ENCODE data around the gene MYH7B.

The MYH7B gene

GRCh38 chr20:34953960-34954359, 1.7 kb upstream of the MYH7B start:
- Histone ChIP-seq H3K4me3 (ENCODE audit: low read length) (no peak overlapping the region), H3K4ac (ENCODE audit: low read depth, low read length) (no peak overlapping the region), H2AK5ac (ENCODE audit: low read length) (no peak overlapping the region), H3K18ac (ENCODE audit: low read length) (no peak overlapping the region), H3K27ac (ENCODE audit: low read depth, low read length) (no peak overlapping the region), H4K8ac (ENCODE audit: low read depth, low read length) (no peak overlapping the region), H3K79me2 (ENCODE audit: control insufficient read depth, insufficient read depth, low read length) (no peaks in the 10 kb centered on the region), H2BK120ac (ENCODE audit: low read depth, low read length) (no peak overlapping the region), H3K56ac (ENCODE audit: low read length) (no peak overlapping the region), H3K9ac (ENCODE audit: low read length) (no peak overlapping the region), H2BK15ac (replicated peaks; ENCODE audit: low read depth) (no peak overlapping the region), H3K4me2 (ENCODE audit: low read length) (no peak overlapping the region), H3K36me3 (ENCODE audit: control insufficient read depth, insufficient read depth, low read length) (no peaks in the 10 kb centered on the region), H3K4me1 (ENCODE audit: control insufficient read depth, low read depth, low read length) (peaks cover 2% of the 10 kb centered on the region), H3K27me3 (ENCODE audit: insufficient read depth, low read length, poor library complexity) (no peaks in the 10 kb centered on the region), H3K79me1 (ENCODE audit: low read length) (no peaks in the 10 kb centered on the region), H3K23ac (ENCODE audit: low read length) (no peak overlapping the region), H4K5ac (ENCODE audit: low read length) (no peak overlapping the region), H2BK5ac (ENCODE audit: low read length) (no peak overlapping the region)
- no peak for DNase-seq
- WGBS (ENCODE audit: extremely low coverage, insufficient coverage, low lambda C conversion rate): no CpG with 5 or more reads among the region's 7 CpGs

DNA sequence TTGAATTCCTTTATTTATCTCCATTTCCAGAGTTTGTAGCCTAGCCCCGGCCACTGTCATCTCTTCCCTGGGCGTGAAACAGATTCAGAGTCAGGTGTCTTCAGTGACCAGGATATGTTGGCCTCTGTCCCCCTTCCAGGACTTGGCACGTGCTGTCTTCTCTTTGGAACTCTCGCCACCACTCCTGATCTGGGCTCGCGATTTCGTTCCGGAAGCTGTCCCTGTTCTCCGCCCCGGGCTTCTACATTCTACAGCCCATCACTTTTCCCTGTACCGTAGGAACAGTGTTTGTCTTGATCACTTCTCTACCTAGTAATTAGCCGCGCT, 801 bp upstream of the MYH7B start:
- H3K4me3 ChIP-seq (ENCODE audit: low read length): peak overlapping the region; percentile 39
- no peak overlapping the region for H2AK5ac ChIP-seq (ENCODE audit: low read length)
- H3K27ac ChIP-seq (ENCODE audit: low read depth, low read length): no peak overlapping the region
- no peaks in the 10 kb centered on the region for H3K79me1 ChIP-seq (ENCODE audit: low read length)
- no peak overlapping the region for H4K5ac ChIP-seq (ENCODE audit: low read length)
- WGBS (ENCODE audit: extremely low coverage, insufficient coverage, low lambda C conversion rate): no CpG with 5 or more reads among the region's 13 CpGs
- peak overlapping the region; percentile 69 for H3K4me2 ChIP-seq (ENCODE audit: low read length)
- H3K18ac ChIP-seq (ENCODE audit: low read length): no peak overlapping the region
- peak overlapping the region; percentile 41 for H3K4ac ChIP-seq (ENCODE audit: low read depth, low read length)
- H2BK120ac ChIP-seq (ENCODE audit: low read depth, low read length): no peak overlapping the region
- no peaks in the 10 kb centered on the region for H3K27me3 ChIP-seq (ENCODE audit: insufficient read depth, low read length, poor library complexity)
- H2BK15ac ChIP-seq (replicated peaks; ENCODE audit: low read depth): no peak overlapping the region
- peak overlapping the region; percentile 92 for H3K9ac ChIP-seq (ENCODE audit: low read length)
- H3K79me2 ChIP-seq (ENCODE audit: control insufficient read depth, insufficient read depth, low read length): no peaks in the 10 kb centered on the region
- H3K56ac ChIP-seq (ENCODE audit: low read length): peak overlapping the region; percentile 84
- peak; percentile 58 for DNase-seq
- H3K36me3 ChIP-seq (ENCODE audit: control insufficient read depth, insufficient read depth, low read length): no peaks in the 10 kb centered on the region
- no peak overlapping the region for H3K23ac ChIP-seq (ENCODE audit: low read length)
- H3K4me1 ChIP-seq (ENCODE audit: control insufficient read depth, low read depth, low read length): peaks cover 2% of the 10 kb centered on the region
- H2BK5ac ChIP-seq (ENCODE audit: low read length): no peak overlapping the region
- no peak overlapping the region for H4K8ac ChIP-seq (ENCODE audit: low read depth, low read length)

DNA sequence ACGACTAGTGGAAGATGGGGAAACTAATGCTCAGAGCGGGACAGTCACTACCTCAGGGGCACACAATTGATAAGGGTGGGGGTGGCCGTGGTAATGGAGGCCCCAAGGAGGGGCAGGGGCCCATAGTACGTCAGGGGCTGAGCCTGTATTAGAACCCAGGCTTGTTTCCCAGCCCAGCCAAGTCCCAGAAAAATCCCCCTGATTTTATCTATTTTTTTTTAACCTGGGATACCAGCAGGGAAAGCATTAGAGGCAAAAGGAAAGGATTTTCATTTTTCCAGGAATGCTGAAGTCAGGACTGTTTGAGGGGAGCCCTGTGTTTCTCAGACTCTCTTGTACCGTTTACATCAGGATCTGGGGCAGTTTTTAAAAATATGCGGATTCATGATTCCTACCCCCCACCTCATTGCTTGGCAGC, 382 bp downstream of the MYH7B start:
- Histone ChIP-seq H4K8ac (ENCODE audit: low read depth, low read length) (no peak overlapping the region), H3K4me3 (ENCODE audit: low read length) (no peak overlapping the region), H3K23ac (ENCODE audit: low read length) (no peak overlapping the region), H3K4ac (ENCODE audit: low read depth, low read length) (no peak overlapping the region), H2BK5ac (ENCODE audit: low read length) (no peak overlapping the region), H3K36me3 (ENCODE audit: control insufficient read depth, insufficient read depth, low read length) (no peaks in the 10 kb centered on the region), H3K4me2 (ENCODE audit: low read length) (peak overlapping the region; percentile 69), H4K5ac (ENCODE audit: low read length) (no peak overlapping the region), H2AK5ac (ENCODE audit: low read length) (no peak overlapping the region), H2BK15ac (replicated peaks; ENCODE audit: low read depth) (no peak overlapping the region), H3K79me2 (ENCODE audit: control insufficient read depth, insufficient read depth, low read length) (no peaks in the 10 kb centered on the region), H3K27me3 (ENCODE audit: insufficient read depth, low read length, poor library complexity) (no peaks in the 10 kb centered on the region), H3K56ac (ENCODE audit: low read length) (peak overlapping the region; percentile 89), H3K27ac (ENCODE audit: low read depth, low read length) (no peak overlapping the region), H3K18ac (ENCODE audit: low read length) (peak overlapping the region; percentile 1), H3K79me1 (ENCODE audit: low read length) (no peaks in the 10 kb centered on the region), H3K9ac (ENCODE audit: low read length) (peak overlapping the region; percentile 56), H3K4me1 (ENCODE audit: control insufficient read depth, low read depth, low read length) (peaks cover 2% of the 10 kb centered on the region), H2BK120ac (ENCODE audit: low read depth, low read length) (no peak overlapping the region)
- no CpG with 5 or more reads among the region's 6 CpGs for WGBS (ENCODE audit: extremely low coverage, insufficient coverage, low lambda C conversion rate)
- DNase-seq: no peak

GRCh38 chr20:34956751-34957472, 1.2 kb downstream of the MYH7B start:
- H3K4me1 ChIP-seq (ENCODE audit: control insufficient read depth, low read depth, low read length): peaks cover 2% of the 10 kb centered on the region
- no peak overlapping the region for H3K27ac ChIP-seq (ENCODE audit: low read depth, low read length)
- H4K5ac ChIP-seq (ENCODE audit: low read length): no peak overlapping the region
- H3K79me1 ChIP-seq (ENCODE audit: low read length): no peaks in the 10 kb centered on the region
- H4K8ac ChIP-seq (ENCODE audit: low read depth, low read length): no peak overlapping the region
- no peak overlapping the region for H2BK120ac ChIP-seq (ENCODE audit: low read depth, low read length)
- H2BK15ac ChIP-seq (replicated peaks; ENCODE audit: low read depth): no peak overlapping the region
- H3K79me2 ChIP-seq (ENCODE audit: control insufficient read depth, insufficient read depth, low read length): no peaks in the 10 kb centered on the region
- H3K18ac ChIP-seq (ENCODE audit: low read length): no peak overlapping the region
- H3K56ac ChIP-seq (ENCODE audit: low read length): peak overlapping the region; percentile 89
- no peak overlapping the region for H3K4ac ChIP-seq (ENCODE audit: low read depth, low read length)
- no peak overlapping the region for H3K4me2 ChIP-seq (ENCODE audit: low read length)
- H3K23ac ChIP-seq (ENCODE audit: low read length): no peak overlapping the region
- no peak overlapping the region for H3K9ac ChIP-seq (ENCODE audit: low read length)
- no peak overlapping the region for H3K4me3 ChIP-seq (ENCODE audit: low read length)
- H3K27me3 ChIP-seq (ENCODE audit: insufficient read depth, low read length, poor library complexity): no peaks in the 10 kb centered on the region
- H2BK5ac ChIP-seq (ENCODE audit: low read length): no peak overlapping the region
- no peak for DNase-seq
- H3K36me3 ChIP-seq (ENCODE audit: control insufficient read depth, insufficient read depth, low read length): no peaks in the 10 kb centered on the region
- H2AK5ac ChIP-seq (ENCODE audit: low read length): no peak overlapping the region
- WGBS (ENCODE audit: extremely low coverage, insufficient coverage, low lambda C conversion rate): no CpG with 5 or more reads among the region's 21 CpGs

- no peak overlapping the region for H3K27ac ChIP-seq (ENCODE audit: low read depth, low read length)
- no peaks in the 10 kb centered on the region for H3K79me2 ChIP-seq (ENCODE audit: control insufficient read depth, insufficient read depth, low read length)
- no peak overlapping the region for H2BK5ac ChIP-seq (ENCODE audit: low read length)
- DNase-seq: no peak
- no peak overlapping the region for H3K4ac ChIP-seq (ENCODE audit: low read depth, low read length)
- no peaks in the 10 kb centered on the region for H3K36me3 ChIP-seq (ENCODE audit: control insufficient read depth, insufficient read depth, low read length)
- H2AK5ac ChIP-seq (ENCODE audit: low read length): no peak overlapping the region
- H3K4me1 ChIP-seq (ENCODE audit: control insufficient read depth, low read depth, low read length): no peaks in the 10 kb centered on the region
- no peaks in the 10 kb centered on the region for H3K79me1 ChIP-seq (ENCODE audit: low read length)
- H2BK15ac ChIP-seq (replicated peaks; ENCODE audit: low read depth): no peak overlapping the region
- H4K5ac ChIP-seq (ENCODE audit: low read length): no peak overlapping the region
- no peak overlapping the region for H3K4me3 ChIP-seq (ENCODE audit: low read length)
- no CpG with 5 or more reads among the region's 5 CpGs for WGBS (ENCODE audit: extremely low coverage, insufficient coverage, low lambda C conversion rate)
- no peak overlapping the region for H4K8ac ChIP-seq (ENCODE audit: low read depth, low read length)
- H3K18ac ChIP-seq (ENCODE audit: low read length): no peak overlapping the region
- no peak overlapping the region for H3K56ac ChIP-seq (ENCODE audit: low read length)
- H3K9ac ChIP-seq (ENCODE audit: low read length): no peak overlapping the region
- no peak overlapping the region for H3K4me2 ChIP-seq (ENCODE audit: low read length)
- H3K23ac ChIP-seq (ENCODE audit: low read length): no peak overlapping the region
- H2BK120ac ChIP-seq (ENCODE audit: low read depth, low read length): no peak overlapping the region
- H3K27me3 ChIP-seq (ENCODE audit: insufficient read depth, low read length, poor library complexity): no peaks in the 10 kb centered on the region
Measured at GRCh38 chr20:34964486-34964885, 8.8 kb downstream of the MYH7B start.

GRCh38 chr20:34965051-34965450, 9.4 kb downstream of the MYH7B start:
- Histone ChIP-seq H3K4me1 (ENCODE audit: control insufficient read depth, low read depth, low read length) (no peaks in the 10 kb centered on the region), H2BK120ac (ENCODE audit: low read depth, low read length) (no peak overlapping the region), H2BK5ac (ENCODE audit: low read length) (no peak overlapping the region), H2AK5ac (ENCODE audit: low read length) (no peak overlapping the region), H3K18ac (ENCODE audit: low read length) (no peak overlapping the region), H3K27me3 (ENCODE audit: insufficient read depth, low read length, poor library complexity) (no peaks in the 10 kb centered on the region), H3K9ac (ENCODE audit: low read length) (no peak overlapping the region), H3K23ac (ENCODE audit: low read length) (no peak overlapping the region), H3K4ac (ENCODE audit: low read depth, low read length) (no peak overlapping the region), H3K4me2 (ENCODE audit: low read length) (no peak overlapping the region), H3K79me2 (ENCODE audit: control insufficient read depth, insufficient read depth, low read length) (no peaks in the 10 kb centered on the region), H3K56ac (ENCODE audit: low read length) (no peak overlapping the region), H3K79me1 (ENCODE audit: low read length) (no peaks in the 10 kb centered on the region), H2BK15ac (replicated peaks; ENCODE audit: low read depth) (no peak overlapping the region), H3K27ac (ENCODE audit: low read depth, low read length) (no peak overlapping the region), H4K8ac (ENCODE audit: low read depth, low read length) (no peak overlapping the region), H4K5ac (ENCODE audit: low read length) (no peak overlapping the region), H3K36me3 (ENCODE audit: control insufficient read depth, insufficient read depth, low read length) (no peaks in the 10 kb centered on the region), H3K4me3 (ENCODE audit: low read length) (no peak overlapping the region)
- no peak for DNase-seq
- no CpG with 5 or more reads among the region's 5 CpGs for WGBS (ENCODE audit: extremely low coverage, insufficient coverage, low lambda C conversion rate)
